H9 (cell line): ENCODE measurements around the gene SLC34A1. TPM values are rescaled to one million over a fixed set of nuclear protein-coding genes. Genes with fewer than 3 reads are reported as not detected.

Experiments
- DNase-seq: peaks from one replicate; pipeline ENCODE4 v3.0.0-alpha.2; 2017
- H2AFZ ChIP-seq: one replicate; pipeline ENCODE4 v1.6.1; 2013; ENCODE audit warnings: mild to moderate bottlenecking, low read length, control low read depth, moderate library complexity
- H2AK5ac ChIP-seq: 2 replicates; pipeline ENCODE4 v1.6.1; 2013; ENCODE audit warnings: low read length, control low read depth, mixed read lengths; ENCODE audit not compliant: insufficient read length
- H2BK120ac ChIP-seq: one replicate; pipeline ENCODE4 v1.6.1; 2013; ENCODE audit warnings: low read depth, mild to moderate bottlenecking, low read length, control low read depth, inconsistent platforms; ENCODE audit not compliant: poor library complexity, severe bottlenecking
- H2BK12ac ChIP-seq: 2 replicates; pipeline ENCODE4 v1.6.1; 2013; ENCODE audit warnings: low read length, control low read depth, mixed read lengths, low read depth; ENCODE audit not compliant: insufficient read length
- H2BK15ac ChIP-seq: 2 replicates; pipeline ENCODE4 v1.6.1; 2013; ENCODE audit warnings: low read depth, low read length, control low read depth
- H2BK20ac ChIP-seq: one replicate; pipeline ENCODE4 v1.6.1; 2013; ENCODE audit warnings: low read depth, mild to moderate bottlenecking, low read length, control low read depth, inconsistent platforms; ENCODE audit not compliant: poor library complexity, severe bottlenecking
- H2BK5ac ChIP-seq: 2 replicates; pipeline ENCODE4 v1.6.1; 2013; ENCODE audit warnings: low read length, control low read depth, mixed read lengths; ENCODE audit not compliant: insufficient read length
- H3K14ac ChIP-seq: 2 replicates; pipeline ENCODE4 v1.6.1; 2013; ENCODE audit warnings: low read length, control low read depth; ENCODE audit not compliant: insufficient read depth
- H3K18ac ChIP-seq: 2 replicates; pipeline ENCODE4 v1.6.1; 2013; ENCODE audit warnings: low read depth, mild to moderate bottlenecking, mixed read lengths, low read length, control low read depth; ENCODE audit not compliant: insufficient read length
- H3K23ac ChIP-seq: 2 replicates; pipeline ENCODE4 v1.6.1; 2013; ENCODE audit warnings: low read length, control low read depth, mixed read lengths, low read depth; ENCODE audit not compliant: insufficient read length
- H3K23me2 ChIP-seq: 2 replicates; pipeline ENCODE4 v1.6.1; 2013; ENCODE audit warnings: low read depth, mild to moderate bottlenecking, mixed read lengths, low read length, control low read depth; ENCODE audit not compliant: insufficient read length, poor library complexity, severe bottlenecking
- H3K27ac ChIP-seq: 2 replicates; pipeline ENCODE4 v1.5.1; 2013; ENCODE audit warnings: low read length, control low read depth, mixed read lengths, low read depth; ENCODE audit not compliant: insufficient read length
- H3K27me3 ChIP-seq: 2 replicates; pipeline ENCODE4 v1.6.1; 2013; ENCODE audit warnings: low read length, control low read depth, inconsistent platforms; ENCODE audit not compliant: insufficient read depth
- H3K4ac ChIP-seq: 2 replicates; pipeline ENCODE4 v1.6.1; 2013; ENCODE audit warnings: low read depth, mild to moderate bottlenecking, control low read depth, inconsistent platforms, low read length, moderate library complexity
- H3K4me1 ChIP-seq: 2 replicates; pipeline ENCODE4 v1.6.1; 2013; ENCODE audit warnings: low read length, control low read depth, inconsistent platforms; ENCODE audit not compliant: insufficient read depth
- H3K4me2 ChIP-seq: 2 replicates; pipeline ENCODE4 v1.6.1; 2013; ENCODE audit warnings: low read length, control low read depth, mixed read lengths; ENCODE audit not compliant: insufficient read length, insufficient read depth
- H3K56ac ChIP-seq: 2 replicates; pipeline ENCODE4 v1.6.1; 2013; ENCODE audit warnings: low read depth, mild to moderate bottlenecking, mixed read lengths, low read length, control low read depth; ENCODE audit not compliant: insufficient read length
- H3K79me1 ChIP-seq: 2 replicates; pipeline ENCODE4 v1.6.1; 2013; ENCODE audit warnings: low read depth, mild to moderate bottlenecking, moderate library complexity, low read length, control low read depth, inconsistent platforms; ENCODE audit not compliant: insufficient read depth, poor library complexity, severe bottlenecking
- H3K79me2 ChIP-seq: 2 replicates; pipeline ENCODE4 v1.6.1; 2013; ENCODE audit warnings: low read length, control low read depth, inconsistent platforms; ENCODE audit not compliant: insufficient read depth
- H3K9ac ChIP-seq: 2 replicates; pipeline ENCODE4 v1.6.1; 2013; ENCODE audit warnings: low read length, control low read depth, mixed read lengths; ENCODE audit not compliant: insufficient read length; ENCODE audit errors: extremely low read depth
- H3K9me3 ChIP-seq: one replicate; pipeline ENCODE4 v1.6.1; 2013; ENCODE audit warnings: low read depth, low read length, inconsistent platforms; ENCODE audit not compliant: control insufficient read depth
- H3T11ph ChIP-seq: one replicate; pipeline ENCODE4 v1.6.1; 2013; ENCODE audit warnings: mild to moderate bottlenecking, low read length, control low read depth, inconsistent platforms
- H4K20me1 ChIP-seq: one replicate; pipeline ENCODE4 v1.6.1; 2013; ENCODE audit not compliant: control insufficient read depth, insufficient read length, insufficient read depth
- H4K5ac ChIP-seq: 2 replicates; pipeline ENCODE4 v1.6.1; 2013; ENCODE audit warnings: low read depth, mild to moderate bottlenecking, mixed read lengths, low read length, control low read depth; ENCODE audit not compliant: insufficient read length
- H4K8ac ChIP-seq: replicated peaks from 2 replicates; pipeline ENCODE4 v1.6.1; 2013; ENCODE audit warnings: low read length, control low read depth, mixed read lengths, low read depth; ENCODE audit not compliant: insufficient read length
- H4K91ac ChIP-seq: 2 replicates; pipeline ENCODE4 v1.6.1; 2013; ENCODE audit warnings: low read depth, mild to moderate bottlenecking, moderate library complexity, mixed read lengths, low read length, control low read depth; ENCODE audit not compliant: insufficient read length
- H3K27ac Mint-ChIP-seq, 3 experiments: 2 replicates in 2 of 3; 3 replicates in 1 of 3; pipeline ENCODE4 v1.8.0; 2020 to 2021; ENCODE audit warnings: mixed read lengths in 3 of 3, mild to moderate bottlenecking in 1 of 3, moderate library complexity in 1 of 3
- H3K27me3 Mint-ChIP-seq: 2 replicates; pipeline ENCODE4 v1.8.0; 2021; ENCODE audit warnings: low read depth, mild to moderate bottlenecking, moderate library complexity, mixed read lengths
- H3K36me3 Mint-ChIP-seq, 3 experiments: 2 replicates in 2 of 3; 3 replicates in 1 of 3; pipeline ENCODE4 v1.8.0; 2020 to 2021; ENCODE audit warnings: low read depth in 3 of 3, mixed read lengths in 3 of 3; ENCODE audit not compliant: insufficient read depth in 1 of 3
- H3K4me1 Mint-ChIP-seq, 2 experiments: 2 replicates each; pipeline ENCODE4 v1.8.0; 2020; ENCODE audit warnings: mixed read lengths in 2 of 2
- H3K4me3 Mint-ChIP-seq, 2 experiments: 2 replicates in 1 of 2; 3 replicates in 1 of 2; pipeline ENCODE4 v1.8.0; 2020 to 2021; ENCODE audit warnings: mild to moderate bottlenecking in 2 of 2, mixed read lengths in 2 of 2, moderate library complexity in 1 of 2
- H3K9me3 Mint-ChIP-seq, 2 experiments: 2 replicates in 1 of 2; 3 replicates in 1 of 2; pipeline ENCODE4 v1.8.0; 2020; ENCODE audit warnings: mild to moderate bottlenecking in 2 of 2, mixed read lengths in 2 of 2, moderate library complexity in 1 of 2
- WGBS: extraction: QIAGEN DNeasy Blood & Tissue Kit; methylation state at CpG from one replicate; pipeline ENCODE4 v1.1.7; 2013; ENCODE audit warnings: missing lambda C conversion rate, low lambda C conversion rate, mixed read lengths; ENCODE audit not compliant: insufficient read length; ENCODE audit errors: extremely low coverage; 5-methylcytosine and 5-hydroxymethylcytosine counted together
- total RNA-seq: library from RNA; stranded (reverse); gene quantifications from 2 replicates; pipeline ENCODE4 v1.2.1, GENCODE V29; 2021
- TF ChIP-seq, protein P1 (sequence below): fragments of 200-600 bp; sonication (generic); conservative IDR thresholded peaks from 3 replicates; pipeline ENCODE4 v1.8.0; 2021; ENCODE audit warnings: antibody characterized with exemption, mild to moderate bottlenecking

The SLC34A1 gene
- total RNA-seq, 1 experiment from 2014 or later = not detected

DNA sequence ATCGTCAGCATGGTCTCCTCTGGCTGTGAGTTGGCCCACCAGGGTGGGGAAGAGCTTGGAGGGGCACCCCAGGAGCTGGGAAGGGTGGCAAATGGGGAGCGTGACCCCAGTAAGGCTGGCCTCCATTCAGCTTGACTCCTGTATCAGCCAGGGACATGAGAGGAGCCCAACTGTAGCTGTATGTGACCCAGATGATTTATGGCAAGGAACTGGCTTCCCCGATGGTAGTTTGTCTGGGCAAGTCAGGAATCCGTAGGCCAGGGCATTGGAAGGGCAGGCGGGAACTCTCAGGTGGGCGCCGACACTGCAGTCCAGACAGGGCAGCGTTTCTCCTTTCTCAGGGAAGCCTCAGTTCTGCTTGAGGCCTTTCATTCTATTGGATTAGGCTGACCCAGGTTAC, 2.3 kb downstream of the SLC34A1 start:
- Histone ChIP-seq H3K4me1 (no peaks in the 10 kb centered on the region), H2BK12ac (no peak overlapping the region), H3K14ac (no peak overlapping the region), H3K23ac (no peak overlapping the region), H3K27ac (no peak overlapping the region), H2BK120ac (no peak overlapping the region), H3K18ac (no peak overlapping the region), H3K79me2 (no peaks in the 10 kb centered on the region), H2BK15ac (no peak overlapping the region), H3K56ac (no peak overlapping the region), H2BK5ac (no peak overlapping the region), H3K9me3 (no peaks in the 10 kb centered on the region), H3K9ac (no peak overlapping the region), H3K79me1 (no peaks in the 10 kb centered on the region), H4K20me1 (no peaks in the 10 kb centered on the region), H3T11ph (no peak overlapping the region), H4K8ac (no peak overlapping the region), H3K4ac (no peak overlapping the region), H2AK5ac (no peak overlapping the region), H4K5ac (no peak overlapping the region), H3K23me2 (no peaks in the 10 kb centered on the region), H2AFZ (no peak overlapping the region), H3K4me2 (no peak overlapping the region), H3K27me3 (no peaks in the 10 kb centered on the region; the same call in 1 of the 2 replicates), H2BK20ac (no peak overlapping the region), H4K91ac (no peak overlapping the region)
- Mint-ChIP-seq H3K27ac (no peak overlapping the region), H3K27me3 (peaks cover 76% of the 10 kb centered on the region), H3K9me3 (no peaks in the 10 kb centered on the region; a peak in 1 of 5 replicates), H3K36me3 (no peaks in the 10 kb centered on the region), H3K4me3 (no peak overlapping the region), H3K4me1 (peaks cover 24 to 27% of the 10 kb centered on the region in 2 experiments)
- DNase-seq = no peak
- TF ChIP-seq, protein P1, sequence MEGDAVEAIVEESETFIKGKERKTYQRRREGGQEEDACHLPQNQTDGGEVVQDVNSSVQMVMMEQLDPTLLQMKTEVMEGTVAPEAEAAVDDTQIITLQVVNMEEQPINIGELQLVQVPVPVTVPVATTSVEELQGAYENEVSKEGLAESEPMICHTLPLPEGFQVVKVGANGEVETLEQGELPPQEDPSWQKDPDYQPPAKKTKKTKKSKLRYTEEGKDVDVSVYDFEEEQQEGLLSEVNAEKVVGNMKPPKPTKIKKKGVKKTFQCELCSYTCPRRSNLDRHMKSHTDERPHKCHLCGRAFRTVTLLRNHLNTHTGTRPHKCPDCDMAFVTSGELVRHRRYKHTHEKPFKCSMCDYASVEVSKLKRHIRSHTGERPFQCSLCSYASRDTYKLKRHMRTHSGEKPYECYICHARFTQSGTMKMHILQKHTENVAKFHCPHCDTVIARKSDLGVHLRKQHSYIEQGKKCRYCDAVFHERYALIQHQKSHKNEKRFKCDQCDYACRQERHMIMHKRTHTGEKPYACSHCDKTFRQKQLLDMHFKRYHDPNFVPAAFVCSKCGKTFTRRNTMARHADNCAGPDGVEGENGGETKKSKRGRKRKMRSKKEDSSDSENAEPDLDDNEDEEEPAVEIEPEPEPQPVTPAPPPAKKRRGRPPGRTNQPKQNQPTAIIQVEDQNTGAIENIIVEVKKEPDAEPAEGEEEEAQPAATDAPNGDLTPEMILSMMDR = no peak
- WGBS = no CpG with 5 or more reads among the region's 8 CpGs
